A549 (cell line): Measurements from ENCODE around the gene STEAP1B. TPM values are rescaled to one million over a fixed set of nuclear protein-coding genes. Genes with fewer than 3 reads are reported as not detected.

Experiments used
- ATAC-seq, 2 experiments: fragments of 200-7000 bp in 1 of 2; fragments of >200 bp in 1 of 2; cut with Nextera tagmentation in 1 of 2; cut with Tn5 transposase in 1 of 2; 3 replicates each; pipeline versions ENCODE4 v1.8.0 to v1.9.1; 2018 to 2020; ENCODE audit warnings: mild to moderate bottlenecking in 1 of 2, moderate library complexity in 1 of 2
- CTCF ChIA-PET: fragments of 300-600 bp; sonication (Branson Sonifier 250); formaldehyde crosslinking; extraction: SDS; loops from one replicate; lab custom pipeline; 2021; ENCODE audit warnings: antibody characterized with exemption, inconsistent platforms; lab: Yijun Ruan, JAX
- POLR2A ChIA-PET: fragments of 350-600 bp; formaldehyde crosslinking; extraction: SDS; loops from one replicate; lab custom pipeline; 2021; ENCODE audit warnings: antibody characterized with exemption, inconsistent platforms; lab: Yijun Ruan, JAX
- DNase-seq, 2 experiments: peaks; one replicate each; pipeline versions ENCODE4 v3.0.0 to v3.0.0-alpha.2; 2011 to 2016; ENCODE audit warnings: low read depth in 1 of 2, low spot score in 1 of 2
- FAIRE-seq: peaks from 2 replicates; lab custom pipeline; 2011; peaks lifted over from hg19 to GRCh38; lab: Jason Lieb, UNC
- H3K27ac ChIP-seq, 2 experiments: fragments of >200 bp; sonication (Bioruptor Twin); formaldehyde crosslinking; 3 replicates each; pipeline ENCODE4 v1.5.1; 2016 to 2017
- H3K4me1 ChIP-seq: fragments of >200 bp; sonication (Bioruptor Twin); formaldehyde crosslinking; 3 replicates; pipeline ENCODE4 v1.6.1; 2016
- H3K4me2 ChIP-seq: fragments of >200 bp; sonication (Bioruptor Twin); formaldehyde crosslinking; 3 replicates; pipeline ENCODE4 v1.6.1; 2016
- H3K4me3 ChIP-seq: fragments of >200 bp; sonication (Bioruptor Twin); formaldehyde crosslinking; 3 replicates; pipeline ENCODE4 v1.5.1; 2016
- H3K9me3 ChIP-seq: fragments of >200 bp; sonication (Bioruptor Twin); formaldehyde crosslinking; 3 replicates; pipeline ENCODE4 v1.6.1; 2016
- CBX8 ChIP-seq: fragments of 200-600 bp; sonication (generic); IDR thresholded peaks from 2 replicates; pipeline ENCODE4 v1.6.1; 2016
- CHD2 ChIP-seq: fragments of 150-350 bp; IDR thresholded peaks from 2 replicates; pipeline ENCODE4 v1.6.1; 2014; ENCODE audit warnings: low read length; ENCODE audit not compliant: partially characterized antibody
- CHD4 ChIP-seq: fragments of 200-600 bp; sonication (generic); IDR thresholded peaks from 2 replicates; pipeline ENCODE4 v1.6.1; 2016; ENCODE audit warnings: antibody characterized with exemption, mild to moderate bottlenecking, borderline replicate concordance
- EP300 ChIP-seq, 2 experiments: fragments of >200 bp; sonication (Bioruptor Twin); formaldehyde crosslinking; IDR thresholded peaks; 2 replicates in 1 of 2; 3 replicates in 1 of 2; pipeline ENCODE4 v1.6.1; 2016 to 2017
- ESRRA ChIP-seq: fragments of 150-350 bp; IDR thresholded peaks from 2 replicates; pipeline ENCODE4 v1.6.1; 2014; ENCODE audit warnings: mild to moderate bottlenecking, low read length, borderline replicate concordance
- FOSB ChIP-seq: fragments of 250-450 bp; sonication (Bioruptor Pico); IDR thresholded peaks from 2 replicates; pipeline ENCODE4 v1.5.0; 2020; ENCODE audit warnings: mild to moderate bottlenecking, moderate library complexity
- HDAC2 ChIP-seq: fragments of 200-600 bp; sonication (generic); IDR thresholded peaks from 2 replicates; pipeline ENCODE4 v1.6.1; 2016
- HEYL ChIP-seq: fragments of 250-450 bp; sonication (Bioruptor Pico); IDR thresholded peaks from 2 replicates; pipeline ENCODE4 v1.8.0; 2021; ENCODE audit warnings: mild to moderate bottlenecking, moderate library complexity
- HMGXB4 ChIP-seq: fragments of 250-450 bp; sonication (Bioruptor Pico); IDR thresholded peaks from 2 replicates; pipeline ENCODE4 v1.5.0; 2021; ENCODE audit warnings: mild to moderate bottlenecking, moderate library complexity, borderline replicate concordance
- HOXA7 ChIP-seq: fragments of 250-450 bp; sonication (Bioruptor Pico); IDR thresholded peaks from 2 replicates; pipeline ENCODE4 v1.5.0; 2020; ENCODE audit warnings: mild to moderate bottlenecking, moderate library complexity
- HOXB13 ChIP-seq: fragments of 250-450 bp; sonication (Bioruptor Pico); IDR thresholded peaks from 2 replicates; pipeline ENCODE4 v1.5.0; 2020; ENCODE audit warnings: low read depth, mild to moderate bottlenecking, moderate library complexity
- KDM5A ChIP-seq: fragments of 200-600 bp; sonication (generic); IDR thresholded peaks from 2 replicates; pipeline ENCODE4 v1.6.1; 2016; ENCODE audit warnings: antibody characterized with exemption, mild to moderate bottlenecking
- MAX ChIP-seq: IDR thresholded peaks from 2 replicates; pipeline ENCODE4 v1.6.1; 2012
- MAZ ChIP-seq: fragments of 150-350 bp; IDR thresholded peaks from 2 replicates; pipeline ENCODE4 v1.6.1; 2014; ENCODE audit warnings: antibody characterized with exemption, low read depth, low read length, borderline replicate concordance
- NPAS2 ChIP-seq: fragments of 250-450 bp; sonication (Bioruptor Pico); IDR thresholded peaks from 2 replicates; pipeline ENCODE4 v1.8.0; 2022; ENCODE audit warnings: mild to moderate bottlenecking, moderate library complexity, borderline replicate concordance
- NR3C1 ChIP-seq: fragments of >200 bp; sonication (Bioruptor Twin); formaldehyde crosslinking; IDR thresholded peaks from 3 replicates; pipeline ENCODE4 v1.6.1; 2017
- RAD21 ChIP-seq, 2 experiments: fragments of >200 bp in 1 of 2; sonication (Bioruptor Twin) in 1 of 2; formaldehyde crosslinking in 1 of 2; IDR thresholded peaks in 1 of 2; conservative IDR thresholded peaks in 1 of 2; 2 replicates in 1 of 2; 3 replicates in 1 of 2; pipeline ENCODE4 v1.6.1; 2012 to 2018; ENCODE audit warnings: inconsistent platforms in 1 of 2
- RCOR1 ChIP-seq: fragments of 150-350 bp; IDR thresholded peaks from 2 replicates; pipeline ENCODE4 v1.6.1; 2014; ENCODE audit warnings: antibody characterized with exemption, low read length, low read depth
- REST ChIP-seq: fragments of 200-600 bp; sonication (generic); IDR thresholded peaks from 2 replicates; pipeline ENCODE4 v1.6.1; 2016; ENCODE audit warnings: antibody characterized with exemption, mild to moderate bottlenecking, moderate library complexity
- RNF2 ChIP-seq: fragments of 200-600 bp; sonication (generic); IDR thresholded peaks from 2 replicates; pipeline ENCODE4 v1.6.1; 2016; ENCODE audit warnings: low read depth, mild to moderate bottlenecking, antibody characterized with exemption, moderate library complexity, borderline replicate concordance
- SREBF2 ChIP-seq: fragments of 450-650 bp; IDR thresholded peaks from 2 replicates; pipeline ENCODE4 v1.6.1; 2014; ENCODE audit warnings: mild to moderate bottlenecking, moderate library complexity
- USF2 ChIP-seq: fragments of 450-650 bp; IDR thresholded peaks from 2 replicates; pipeline ENCODE4 v1.6.1; 2014; ENCODE audit warnings: antibody characterized with exemption
- ZNF302 ChIP-seq: fragments of 250-450 bp; sonication (Bioruptor Pico); IDR thresholded peaks from 2 replicates; pipeline ENCODE4 v1.9.0; 2021; ENCODE audit warnings: inconsistent platforms, mild to moderate bottlenecking, moderate library complexity
- WGBS: methylation state at CpG from one replicate; pipeline ENCODE4 v1.1.6; 2017; ENCODE audit errors: missing lambda C conversion rate; 5-methylcytosine and 5-hydroxymethylcytosine counted together
- polyA plus RNA-seq, 4 experiments: library from polyadenylated mRNA; depleted of rRNA in 3 of 4; stranded (reverse); fragments of >200 nt; fragmentation: RNase III in 1 of 4; extraction: RNeasy Plus Mini Kit Qiagen cat#74134 plus additional on column Dnase treatment in 1 of 4; gene quantifications; 2 replicates in 3 of 4; 3 replicates in 1 of 4; pipeline ENCODE4 v1.2.3, GENCODE V29; 2011 to 2017
- TF ChIP-seq, protein P1 (sequence below): fragments of 250-450 bp; sonication (Bioruptor Pico); IDR thresholded peaks from 2 replicates; pipeline ENCODE4 v1.5.0; 2020; ENCODE audit warnings: low read depth, mild to moderate bottlenecking, moderate library complexity

Gene STEAP1B
- polyA plus RNA-seq, 2 of the 4 experiments (the other 2 are of a cell fraction), result 0.08 to 0.22 TPM

DNA sequence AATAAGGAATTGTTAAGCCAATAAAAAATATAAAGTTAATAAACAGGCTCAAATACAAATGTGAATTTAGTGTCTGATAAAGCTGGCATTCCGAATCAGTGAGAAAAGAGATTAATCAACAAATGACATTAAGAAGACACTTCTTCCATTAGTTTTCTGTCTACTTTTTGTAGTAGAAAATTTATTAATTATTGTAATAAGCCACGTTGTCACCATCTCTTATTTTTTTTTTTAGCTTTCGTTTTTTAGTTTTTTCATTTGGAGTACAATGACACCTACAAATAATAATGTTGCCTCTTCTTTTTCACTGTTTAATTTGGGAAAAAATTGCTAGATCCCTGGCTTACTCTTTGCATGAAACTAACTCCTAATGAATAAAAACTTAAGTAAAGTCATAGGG, 46.8 kb upstream of the STEAP1B start:
- CTCF ChIA-PET, result interaction anchor here (0.6 to 0.8 kb wide), 2 partner anchors 13 to 981 kb away, joined by 3 read pairs; no protein-coding TSS in a partner anchor
- DNase-seq, result no peak
- POLR2A ChIA-PET, result no interaction called here
- TF ChIP-seq NPAS2 (CRISPR knock-in tag) (no peak), KDM5A (no peak), RAD21 (conservative IDR thresholded peaks at IDR 0.05 in 1 of 2, IDR thresholded peaks at IDR 0.05 in 1 of 2) (no peak), CBX8 (peak; percentile 76), RNF2 (peak; percentile 96; the same call in 1 of the 2 replicates), REST (no peak), MAX (no peak)
- no peak for ATAC-seq
- no peak for FAIRE-seq
- no peak overlapping the region for H3K27ac ChIP-seq
- H3K4me3 ChIP-seq, result no peak overlapping the region
- WGBS, result 26% methylated on average over 3 of the region's 3 CpGs
- H3K4me2 ChIP-seq, result no peak overlapping the region
- H3K9me3 ChIP-seq, result no peaks in the 10 kb centered on the region
- H3K4me1 ChIP-seq, result 0 out of 3 replicates have a peak, but pooled peaks cover 2% of the 10 kb centered on the region

DNA sequence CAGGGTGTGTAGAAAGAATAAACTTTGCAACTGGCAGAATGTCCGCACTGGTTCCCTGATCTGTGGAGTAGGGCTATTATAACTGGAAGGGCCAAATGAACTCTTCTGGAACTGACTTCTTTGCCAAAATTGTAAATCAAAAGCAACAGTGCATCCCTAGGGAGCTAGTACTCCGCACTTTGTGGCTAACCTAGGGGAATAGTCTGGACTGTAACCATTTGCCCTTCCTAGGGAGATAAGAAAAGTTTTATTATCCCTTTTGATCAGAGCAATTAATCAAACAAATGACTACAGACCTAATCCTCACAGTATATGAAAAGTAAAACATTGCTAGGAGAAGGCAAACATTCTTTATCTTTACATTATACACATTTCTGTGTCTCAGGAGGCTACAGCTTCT, 45.5 kb upstream of the STEAP1B start:
- TF ChIP-seq ESRRA (no peak), USF2 (no peak), HOXA7 (CRISPR knock-in tag) (no peak), RCOR1 (no peak)
- ChIA-PET POLR2A (no interaction called here), CTCF (interaction anchor here (0.6 to 3.3 kb wide), 4 partner anchors 9 to 884 kb away, joined by 3 to 27 read pairs (median 4); no protein-coding TSS in a partner anchor)
- Histone ChIP-seq H3K4me2 (no peak overlapping the region), H3K4me1 (0 out of 3 replicates have a peak, but pooled peaks cover 2% of the 10 kb centered on the region), H3K27ac (no peak overlapping the region), H3K4me3 (no peak overlapping the region), H3K9me3 (no peaks in the 10 kb centered on the region)
- ATAC-seq (no peak), FAIRE-seq (no peak), DNase-seq (no peak)
- WGBS, result 33% methylated on average over 2 of the region's 2 CpGs

- 42% methylated on average over 4 of the region's 4 CpGs for WGBS
- ATAC-seq (no peak), DNase-seq (no peak), FAIRE-seq (no peak)
- no peaks in the 10 kb centered on the region for H3K4me1 ChIP-seq
- H3K9me3 ChIP-seq, result no peaks in the 10 kb centered on the region
- no peak overlapping the region for H3K27ac ChIP-seq
- no peak overlapping the region for H3K4me2 ChIP-seq
- H3K4me3 ChIP-seq, result no peak overlapping the region
- TF ChIP-seq CHD4 (no peak), EP300 (IDR thresholded peaks at IDR 0.05) (no peak), HMGXB4 (CRISPR knock-in tag) (no peak), USF2 (no peak), NR3C1 (no peak), HOXA7 (CRISPR knock-in tag) (no peak), HDAC2 (no peak), ZNF302 (CRISPR knock-in tag) (no peak), MAZ (no peak), FOSB (CRISPR knock-in tag) (no peak), CHD2 (no peak), RAD21 (conservative IDR thresholded peaks at IDR 0.05 in 1 of 2, IDR thresholded peaks at IDR 0.05 in 1 of 2) (no peak), HOXB13 (CRISPR knock-in tag) (no peak), SREBF2 (no peak), MAX (no peak), HEYL (CRISPR knock-in tag) (no peak)
- TF ChIP-seq, protein P1, sequence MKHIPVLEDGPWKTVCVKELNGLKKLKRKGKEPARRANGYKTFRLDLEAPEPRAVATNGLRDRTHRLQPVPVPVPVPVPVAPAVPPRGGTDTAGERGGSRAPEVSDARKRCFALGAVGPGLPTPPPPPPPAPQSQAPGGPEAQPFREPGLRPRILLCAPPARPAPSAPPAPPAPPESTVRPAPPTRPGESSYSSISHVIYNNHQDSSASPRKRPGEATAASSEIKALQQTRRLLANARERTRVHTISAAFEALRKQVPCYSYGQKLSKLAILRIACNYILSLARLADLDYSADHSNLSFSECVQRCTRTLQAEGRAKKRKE, result no peak
- CTCF ChIA-PET, result interaction anchor here (0.6 to 3.3 kb wide), 3 partner anchors 10 to 1019 kb away, joined by 3 to 27 read pairs (median 5); no protein-coding TSS in a partner anchor
- POLR2A ChIA-PET, result interaction anchor here (0.6 kb wide), 1 partner anchor 839 kb away, joined by 3 read pairs; no protein-coding TSS in a partner anchor
These were observed 44.3 kb upstream of the STEAP1B start for GRCh38 chr7:22544245-22544644.
